Nephron progenitor cell (in vitro differentiated cells): ENCODE data around the gene THSD8.
A peak's percentile ranks its signal among the peaks of the same experiment; 100 is the strongest.
"Not testable (repeated sequence)": the region's sequence is repeated elsewhere in the genome, so short reads cannot be mapped to it uniquely, and the experiment has no call there.

Source experiments
- DNase-seq: peaks from one replicate; pipeline ENCODE4 v3.0.0; 2021
- H3K27ac Mint-ChIP-seq: 2 replicates; pipeline ENCODE4 v1.8.0; 2021; ENCODE audit warnings: mild to moderate bottlenecking, moderate library complexity, mixed read lengths
- H3K27me3 Mint-ChIP-seq: 2 replicates; pipeline ENCODE4 v1.8.0; 2021; ENCODE audit warnings: mild to moderate bottlenecking, low read depth, mixed read lengths; ENCODE audit not compliant: poor library complexity
- H3K36me3 Mint-ChIP-seq: 2 replicates; pipeline ENCODE4 v1.8.0; 2021; ENCODE audit warnings: low read depth, mixed read lengths
- H3K4me1 Mint-ChIP-seq: 2 replicates; pipeline ENCODE4 v1.8.0; 2021; ENCODE audit warnings: mixed read lengths
- H3K4me3 Mint-ChIP-seq: 2 replicates; pipeline ENCODE4 v1.8.0; 2021; ENCODE audit warnings: mild to moderate bottlenecking, moderate library complexity, mixed read lengths
- H3K9me3 Mint-ChIP-seq: 2 replicates; pipeline ENCODE4 v1.8.0; 2021; ENCODE audit warnings: mild to moderate bottlenecking, moderate library complexity, mixed read lengths
- TF ChIP-seq, protein P1 (sequence below): fragments of 200-600 bp; sonication (generic); IDR thresholded peaks from 2 replicates; pipeline ENCODE4 v1.5.0; 2021; ENCODE audit warnings: antibody characterized with exemption

The THSD8 gene

DNA sequence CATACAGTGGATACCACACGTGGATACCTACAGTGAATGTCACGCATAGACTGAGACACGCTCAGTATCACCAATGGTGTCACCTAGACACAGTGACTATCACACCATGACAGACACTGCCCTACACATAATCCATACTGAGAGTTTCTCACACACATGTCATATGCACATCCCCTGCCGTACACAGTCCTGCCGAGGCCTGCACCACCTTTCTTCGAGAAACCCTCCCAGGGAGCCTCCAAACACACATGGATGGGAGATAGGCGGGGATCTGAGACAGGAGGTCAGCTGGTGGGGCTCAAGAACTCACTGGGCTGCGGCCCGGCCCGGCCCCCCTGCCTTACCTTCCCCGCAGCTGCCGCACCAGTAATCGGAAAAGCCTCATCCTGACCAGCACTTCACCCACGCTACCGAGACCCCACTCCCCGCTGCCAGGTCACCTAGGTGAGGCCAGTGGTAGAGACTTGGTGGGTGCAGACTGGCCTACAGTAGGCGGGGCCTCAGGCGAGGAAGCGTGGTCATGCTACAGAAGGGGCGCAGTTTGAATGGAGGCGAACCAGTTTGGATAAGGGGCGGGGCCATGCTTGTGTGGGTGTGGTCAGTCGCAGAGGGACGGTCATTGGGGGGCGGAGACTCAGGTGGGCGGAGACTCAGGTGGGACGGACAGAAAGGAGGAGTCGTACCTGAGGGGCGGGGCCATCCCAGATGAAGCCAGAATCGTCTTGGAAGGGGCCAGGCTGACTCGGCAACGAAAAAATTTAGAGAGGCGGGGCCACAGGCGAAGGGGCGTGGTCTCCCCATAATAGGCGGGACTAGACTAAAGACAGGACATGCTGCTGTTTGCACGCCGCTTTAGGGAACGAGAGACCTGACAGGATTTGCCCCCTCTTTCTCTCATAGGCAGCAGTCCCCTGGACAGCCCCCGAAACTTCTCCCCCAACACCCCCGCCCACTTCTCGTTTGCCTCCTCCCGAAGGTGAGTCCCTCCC, 38.5 kb downstream of the THSD8 start:
- Mint-ChIP-seq H3K9me3 (no peaks in the 10 kb centered on the region), H3K27ac (peak overlapping the region; percentile 87), H3K27me3 (peaks cover 52% of the 10 kb centered on the region), H3K4me3 (peak overlapping the region; percentile 81), H3K4me1 (peaks cover 50% of the 10 kb centered on the region), H3K36me3 (no peaks in the 10 kb centered on the region)
- TF ChIP-seq, protein P1, sequence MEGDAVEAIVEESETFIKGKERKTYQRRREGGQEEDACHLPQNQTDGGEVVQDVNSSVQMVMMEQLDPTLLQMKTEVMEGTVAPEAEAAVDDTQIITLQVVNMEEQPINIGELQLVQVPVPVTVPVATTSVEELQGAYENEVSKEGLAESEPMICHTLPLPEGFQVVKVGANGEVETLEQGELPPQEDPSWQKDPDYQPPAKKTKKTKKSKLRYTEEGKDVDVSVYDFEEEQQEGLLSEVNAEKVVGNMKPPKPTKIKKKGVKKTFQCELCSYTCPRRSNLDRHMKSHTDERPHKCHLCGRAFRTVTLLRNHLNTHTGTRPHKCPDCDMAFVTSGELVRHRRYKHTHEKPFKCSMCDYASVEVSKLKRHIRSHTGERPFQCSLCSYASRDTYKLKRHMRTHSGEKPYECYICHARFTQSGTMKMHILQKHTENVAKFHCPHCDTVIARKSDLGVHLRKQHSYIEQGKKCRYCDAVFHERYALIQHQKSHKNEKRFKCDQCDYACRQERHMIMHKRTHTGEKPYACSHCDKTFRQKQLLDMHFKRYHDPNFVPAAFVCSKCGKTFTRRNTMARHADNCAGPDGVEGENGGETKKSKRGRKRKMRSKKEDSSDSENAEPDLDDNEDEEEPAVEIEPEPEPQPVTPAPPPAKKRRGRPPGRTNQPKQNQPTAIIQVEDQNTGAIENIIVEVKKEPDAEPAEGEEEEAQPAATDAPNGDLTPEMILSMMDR = no peak
- peak; percentile 98 for DNase-seq

DNA sequence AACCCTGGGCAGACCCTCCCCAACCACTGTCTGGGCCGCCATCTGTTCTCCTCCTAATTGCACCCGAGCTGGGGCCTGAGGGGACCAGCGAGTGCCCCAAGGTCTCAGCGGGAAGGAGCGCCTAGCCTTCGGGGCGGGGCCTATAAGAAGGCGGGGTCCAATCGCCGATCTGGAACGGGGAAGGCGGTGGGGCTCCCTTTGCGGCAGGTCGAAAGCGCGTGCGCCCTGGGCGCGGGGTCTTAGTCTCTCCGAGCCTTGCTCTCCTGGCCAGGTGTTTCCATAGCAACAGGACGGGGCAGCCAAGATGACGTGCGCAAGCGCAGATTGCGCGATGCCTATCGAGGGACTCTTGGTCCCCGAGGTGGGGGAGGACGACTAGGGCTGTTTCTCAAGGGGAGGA, 39.2 kb downstream of the THSD8 start:
- DNase-seq = peak; percentile 94

DNA sequence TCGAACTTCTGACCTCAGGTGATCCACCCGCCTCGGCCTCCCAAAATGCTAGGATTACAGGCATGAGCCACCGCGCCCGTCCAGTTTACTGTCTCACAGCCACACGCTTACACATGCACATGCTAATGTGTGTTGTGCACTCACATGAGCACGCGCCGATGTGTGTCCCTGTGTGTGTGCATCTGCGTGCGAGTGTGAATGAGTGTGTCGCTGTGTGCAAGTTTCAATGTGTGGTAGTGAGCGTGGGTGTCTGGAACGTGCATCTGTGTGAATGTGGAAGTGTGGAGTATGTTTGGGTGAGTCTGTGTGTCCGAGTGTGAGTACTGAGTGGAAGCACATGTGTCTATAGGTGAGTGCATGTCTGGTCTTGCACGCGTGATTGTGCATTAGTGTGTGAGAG, 40.6 kb downstream of the THSD8 start:
- H3K4me1 Mint-ChIP-seq = peaks cover 61% of the 10 kb centered on the region
- TF ChIP-seq, protein P1 = no peak
- peaks cover 33% of the 10 kb centered on the region for H3K27me3 Mint-ChIP-seq

More for the DNA sequence above, 39.2 kb downstream of the THSD8 start:
- H3K4me3 Mint-ChIP-seq = peak overlapping the region; percentile 81
- peaks cover 45% of the 10 kb centered on the region for H3K27me3 Mint-ChIP-seq
- H3K4me1 Mint-ChIP-seq = peaks cover 51% of the 10 kb centered on the region
- H3K27ac Mint-ChIP-seq = peak overlapping the region; percentile 87
- TF ChIP-seq, protein P1 = no peak
- H3K36me3 Mint-ChIP-seq = no peaks in the 10 kb centered on the region
- no peaks in the 10 kb centered on the region for H3K9me3 Mint-ChIP-seq

DNA sequence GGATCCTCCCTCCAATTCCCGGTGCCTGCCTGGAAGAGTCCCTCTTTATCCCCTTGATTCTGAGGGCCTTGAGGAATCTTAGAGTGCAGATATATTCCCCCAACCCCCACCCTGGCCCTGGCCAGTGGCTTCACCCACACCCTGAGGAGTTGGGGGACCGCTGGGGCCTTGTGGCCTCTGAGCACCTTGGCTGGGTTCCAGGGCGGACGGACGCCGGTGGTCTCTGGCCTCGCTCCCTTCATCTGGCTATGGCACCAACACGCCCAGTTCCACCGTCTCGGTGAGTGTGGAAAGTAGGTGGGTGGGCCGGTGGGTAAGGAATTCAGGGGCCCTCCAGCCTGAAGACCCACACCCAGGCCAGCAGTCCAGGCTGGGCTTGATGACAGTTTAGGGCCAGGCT, 41.5 kb downstream of the THSD8 start:
- Mint-ChIP-seq H3K27me3 (peaks cover 32% of the 10 kb centered on the region), H3K4me3 (no peak overlapping the region), H3K27ac (no peak overlapping the region), H3K9me3 (no peaks in the 10 kb centered on the region), H3K4me1 (peaks cover 57% of the 10 kb centered on the region), H3K36me3 (no peaks in the 10 kb centered on the region)
- TF ChIP-seq, protein P1 = no peak
- no peak for DNase-seq

More for the DNA sequence above, 40.6 kb downstream of the THSD8 start:
- H3K9me3 Mint-ChIP-seq = no peaks in the 10 kb centered on the region
- H3K4me3 Mint-ChIP-seq = no peak overlapping the region
- no peak for DNase-seq
- H3K27ac Mint-ChIP-seq = no peak overlapping the region
- H3K36me3 Mint-ChIP-seq = no peaks in the 10 kb centered on the region

DNA sequence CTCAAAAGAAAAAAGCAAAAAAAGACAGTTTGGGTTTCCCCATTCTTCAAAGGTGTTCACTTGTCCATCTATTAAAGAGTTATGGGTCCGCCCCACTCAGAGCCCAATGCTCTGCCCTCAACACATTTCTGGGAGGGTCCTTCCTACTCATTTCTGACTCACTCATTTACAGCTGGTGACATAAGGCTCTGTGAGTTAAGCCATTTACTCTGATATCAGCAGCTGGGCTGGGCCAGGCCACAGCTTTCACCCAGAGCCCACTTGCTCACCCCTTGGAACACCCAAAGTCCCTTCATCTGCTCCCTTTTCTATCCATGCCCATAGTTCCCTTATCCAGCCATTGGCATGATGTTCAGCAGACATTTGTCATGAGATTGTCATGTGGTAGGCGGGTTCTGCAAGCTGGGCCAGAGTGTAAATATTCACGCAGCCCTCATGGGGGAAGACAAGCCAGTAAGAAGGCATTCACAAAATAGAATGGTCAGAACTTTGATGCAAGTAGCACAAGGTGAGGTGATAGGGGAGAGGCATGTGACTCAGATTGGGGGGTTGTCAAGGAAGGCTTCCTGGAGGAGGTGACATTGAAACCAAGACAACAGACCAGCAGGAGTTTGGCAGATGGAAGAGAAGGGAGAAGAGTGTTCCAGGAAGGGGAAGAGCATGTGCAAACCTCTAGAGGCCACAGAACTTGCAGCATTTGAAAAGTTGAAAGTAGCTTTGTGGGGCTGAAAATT, 42.3 kb downstream of the THSD8 start:
- TF ChIP-seq, protein P1 = no peak
- peaks cover 54% of the 10 kb centered on the region for H3K4me1 Mint-ChIP-seq
- H3K27me3 Mint-ChIP-seq = peaks cover 29% of the 10 kb centered on the region
- no peak overlapping the region for H3K4me3 Mint-ChIP-seq
- H3K27ac Mint-ChIP-seq = no peak overlapping the region
- H3K9me3 Mint-ChIP-seq = no peaks in the 10 kb centered on the region
- no peak for DNase-seq
- H3K36me3 Mint-ChIP-seq = no peaks in the 10 kb centered on the region

DNA sequence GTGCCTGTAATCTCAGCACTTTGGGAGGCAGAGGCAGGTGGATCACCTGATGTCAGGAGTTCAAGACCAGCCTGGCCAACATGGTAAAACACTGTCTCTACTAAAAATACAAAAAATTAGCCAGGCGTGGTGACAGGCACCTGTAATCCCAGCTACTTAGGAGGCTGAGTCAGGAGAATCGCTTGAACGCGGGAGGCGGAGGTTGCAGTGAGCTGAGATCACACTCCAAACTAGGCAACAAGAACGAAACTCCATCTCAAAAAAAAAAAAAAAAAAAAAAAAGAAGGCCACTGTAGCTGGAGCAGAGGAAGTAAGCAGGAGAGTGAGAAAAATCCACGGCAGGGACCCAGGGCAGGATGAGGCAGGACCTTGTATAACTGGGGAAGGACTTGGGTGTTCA, 44.7 kb downstream of the THSD8 start:
- H3K36me3 Mint-ChIP-seq, H3K9me3 Mint-ChIP-seq, H3K27ac Mint-ChIP-seq, DNase-seq, H3K4me3 Mint-ChIP-seq: not testable (repeated sequence)
- peaks cover 31% of the 10 kb centered on the region for H3K4me1 Mint-ChIP-seq
- H3K27me3 Mint-ChIP-seq = peaks cover 15% of the 10 kb centered on the region
